ENCODE measurements around the gene KLC4. TPM values are rescaled to one million over a fixed set of nuclear protein-coding genes. Genes with fewer than 3 reads are reported as not detected.
"Not testable (repeated sequence)": the region's sequence is repeated elsewhere in the genome, so short reads cannot be mapped to it uniquely, and the experiment has no call there.

Gene KLC4
- total RNA-seq, 1 experiment from 2014 or later: 11.6 TPM

- DNase-seq (ENCODE audit: low spot score): no peak
Observed at GRCh38 chr6:43093436-43094289, 34.2 kb downstream of the KLC4 start.

GRCh38 chr6:43095939-43096338 lies 36.5 kb downstream of the KLC4 start:
- no peak for DNase-seq (ENCODE audit: low spot score)

GRCh38 chr6:43096451-43097097 lies 37.1 kb downstream of the KLC4 start:
- peak; percentile 55 for DNase-seq (ENCODE audit: low spot score)

GRCh38 chr6:43097098-43097489 lies 37.7 kb downstream of the KLC4 start:
- DNase-seq (ENCODE audit: low spot score): no peak

GRCh38 chr6:43097502-43097901 lies 38.1 kb downstream of the KLC4 start:
- DNase-seq (ENCODE audit: low spot score): no peak

GRCh38 chr6:43101497-43101896 lies 42.1 kb downstream of the KLC4 start:
- DNase-seq (ENCODE audit: low spot score): no peak

GRCh38 chr6:43103253-43103876 lies 43.9 kb downstream of the KLC4 start:
- DNase-seq (ENCODE audit: low spot score): no peak

GRCh38 chr6:43105538-43106222 lies 46.2 kb downstream of the KLC4 start:
- no peak for DNase-seq (ENCODE audit: low spot score)

- DNase-seq (ENCODE audit: low spot score): no peak
Observed at GRCh38 chr6:43107344-43108062, 48.1 kb downstream of the KLC4 start.

GRCh38 chr6:43113431-43114260 lies 54.2 kb downstream of the KLC4 start:
- no peak for DNase-seq (ENCODE audit: low spot score)

- no peak for DNase-seq (ENCODE audit: low spot score)
Observed at GRCh38 chr6:43115365-43115764, 55.9 kb downstream of the KLC4 start.

GRCh38 chr6:43117466-43117865 lies 58.0 kb downstream of the KLC4 start:
- DNase-seq (ENCODE audit: low spot score): not testable (repeated sequence)

- DNase-seq (ENCODE audit: low spot score): no peak
Observed at GRCh38 chr6:43119482-43119881, 60.1 kb downstream of the KLC4 start.

GRCh38 chr6:43120101-43120763 lies 60.8 kb downstream of the KLC4 start:
- DNase-seq (ENCODE audit: low spot score): no peak

- peak; percentile 97 for DNase-seq (ENCODE audit: low spot score)
Observed at GRCh38 chr6:43120944-43121913, 61.8 kb downstream of the KLC4 start.

GRCh38 chr6:43122146-43122545 lies 62.7 kb downstream of the KLC4 start:
- no peak for DNase-seq (ENCODE audit: low spot score)

- no peak for DNase-seq (ENCODE audit: low spot score)
Observed at GRCh38 chr6:43123461-43124314, 64.3 kb downstream of the KLC4 start.

GRCh38 chr6:43124481-43124880 lies 65.0 kb downstream of the KLC4 start:
- no peak for DNase-seq (ENCODE audit: low spot score)

Data from H4 (cell line).